Astrocyte of the spinal cord (primary cell): Measurements from ENCODE around the gene KBTBD8.

Source experiments
- DNase-seq: peaks from one replicate; pipeline ENCODE4 v3.0.0; 2011; ENCODE audit warnings: low read depth, low spot score
- H3K4me3 ChIP-seq: 2 replicates; pipeline ENCODE4 v1.5.1; 2011; ENCODE audit warnings: low read depth, mild to moderate bottlenecking, low read length, moderate library complexity
- in situ Hi-C: cut with HindIII; loops from 2 replicates; pipeline ENCODE4 v1.10.0; 2017; ENCODE audit warnings: low sequenced_read_pairs
- TF ChIP-seq, protein P1 (sequence below): IDR thresholded peaks from 2 replicates; pipeline ENCODE4 v1.5.1; 2012; ENCODE audit warnings: low read depth, mild to moderate bottlenecking, low read length, inconsistent platforms

Gene KBTBD8

GRCh38 chr3:67044955-67045354 lies 46.8 kb downstream of the KBTBD8 start:
- in situ Hi-C loops: no loop called here
- DNase-seq: no peak
- TF ChIP-seq, protein P1, sequence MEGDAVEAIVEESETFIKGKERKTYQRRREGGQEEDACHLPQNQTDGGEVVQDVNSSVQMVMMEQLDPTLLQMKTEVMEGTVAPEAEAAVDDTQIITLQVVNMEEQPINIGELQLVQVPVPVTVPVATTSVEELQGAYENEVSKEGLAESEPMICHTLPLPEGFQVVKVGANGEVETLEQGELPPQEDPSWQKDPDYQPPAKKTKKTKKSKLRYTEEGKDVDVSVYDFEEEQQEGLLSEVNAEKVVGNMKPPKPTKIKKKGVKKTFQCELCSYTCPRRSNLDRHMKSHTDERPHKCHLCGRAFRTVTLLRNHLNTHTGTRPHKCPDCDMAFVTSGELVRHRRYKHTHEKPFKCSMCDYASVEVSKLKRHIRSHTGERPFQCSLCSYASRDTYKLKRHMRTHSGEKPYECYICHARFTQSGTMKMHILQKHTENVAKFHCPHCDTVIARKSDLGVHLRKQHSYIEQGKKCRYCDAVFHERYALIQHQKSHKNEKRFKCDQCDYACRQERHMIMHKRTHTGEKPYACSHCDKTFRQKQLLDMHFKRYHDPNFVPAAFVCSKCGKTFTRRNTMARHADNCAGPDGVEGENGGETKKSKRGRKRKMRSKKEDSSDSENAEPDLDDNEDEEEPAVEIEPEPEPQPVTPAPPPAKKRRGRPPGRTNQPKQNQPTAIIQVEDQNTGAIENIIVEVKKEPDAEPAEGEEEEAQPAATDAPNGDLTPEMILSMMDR: no peak
- H3K4me3 ChIP-seq: no peak overlapping the region

- in situ Hi-C loops: no loop called here
- no peak overlapping the region for H3K4me3 ChIP-seq
- TF ChIP-seq, protein P1: no peak
- DNase-seq: no peak
Measured at GRCh38 chr3:67045711-67046465, 47.8 kb downstream of the KBTBD8 start.

GRCh38 chr3:67047051-67047450 lies 48.9 kb downstream of the KBTBD8 start:
- no peak overlapping the region for H3K4me3 ChIP-seq
- DNase-seq: no peak
- in situ Hi-C loops: no loop called here
- TF ChIP-seq, protein P1: no peak

GRCh38 chr3:67048067-67048714 lies 50.1 kb downstream of the KBTBD8 start:
- in situ Hi-C loops: no loop called here
- TF ChIP-seq, protein P1: no peak
- no peak overlapping the region for H3K4me3 ChIP-seq
- DNase-seq: no peak

DNA sequence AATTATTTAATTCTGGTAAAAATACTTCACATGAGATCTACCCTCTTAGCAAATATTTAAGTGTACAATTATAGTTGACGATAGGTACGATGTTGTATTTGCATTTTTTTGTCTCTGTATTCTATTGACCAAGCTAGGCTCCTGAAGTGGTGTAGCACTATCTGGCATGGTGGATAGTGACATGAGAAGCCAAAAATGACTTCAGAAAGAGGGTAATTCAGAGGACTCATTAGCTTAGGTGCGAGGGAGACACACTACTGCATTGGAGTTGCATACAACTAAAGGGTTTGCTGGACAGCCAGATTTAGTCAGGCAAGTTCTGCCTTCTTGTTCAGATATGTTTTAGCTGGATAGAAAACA lies 50.6 kb downstream of the KBTBD8 start:
- TF ChIP-seq, protein P1: no peak
- H3K4me3 ChIP-seq: no peak overlapping the region
- no peak for DNase-seq
- in situ Hi-C loops: no loop called here

DNA sequence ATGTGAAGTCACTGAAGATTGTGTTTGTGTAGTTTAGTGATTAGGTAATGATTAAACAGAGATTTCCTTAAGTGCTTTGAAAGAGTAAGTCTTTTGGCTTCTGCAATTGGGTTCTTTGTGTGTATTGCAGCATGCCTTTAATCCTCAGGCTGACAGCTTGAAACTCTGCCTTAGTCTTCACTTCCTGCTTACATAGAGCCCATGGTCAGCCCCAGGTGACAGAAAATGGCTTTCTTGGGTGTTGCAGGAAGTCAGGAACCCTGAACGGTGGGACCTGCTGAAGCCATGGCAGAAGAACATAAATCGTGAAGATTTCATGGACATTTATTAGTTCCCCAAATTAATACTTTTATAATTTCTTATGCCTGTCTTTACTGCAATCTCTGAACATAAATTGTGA lies 61.3 kb downstream of the KBTBD8 start:
- in situ Hi-C loops: no loop called here
- no peak overlapping the region for H3K4me3 ChIP-seq
- no peak for DNase-seq
- TF ChIP-seq, protein P1: no peak
